ENCODE data around the gene MPP4. TPM values are rescaled to one million over a fixed set of nuclear protein-coding genes. Genes with fewer than 3 reads are reported as not detected.

The MPP4 gene
- total RNA-seq, 1 donor from 2014 or later: 0.37 TPM

DNA sequence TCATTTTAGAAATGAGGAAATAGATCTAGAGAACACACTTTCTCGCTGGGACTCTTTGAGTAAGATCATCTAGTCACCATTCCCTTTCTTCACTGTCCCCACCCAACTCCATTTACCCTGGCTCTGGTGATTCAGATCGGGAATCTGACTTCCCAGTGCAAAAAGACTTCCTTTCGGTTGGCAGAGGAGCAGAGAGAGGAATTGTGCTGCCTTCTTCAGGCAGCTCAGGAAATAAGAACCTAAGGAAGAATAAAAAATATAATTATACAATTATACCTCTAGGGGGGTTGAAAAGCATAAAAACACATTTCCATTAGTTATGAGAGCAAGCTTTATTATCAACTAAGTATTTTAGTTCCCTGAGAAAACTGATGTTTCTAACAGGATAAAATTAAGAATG, 9.3 kb upstream of the MPP4 start:
- Mint-ChIP-seq H3K9me3 (ENCODE audit: low read depth) (no peaks in the 10 kb centered on the region), H3K4me1 (ENCODE audit: low read depth) (peaks cover 8% of the 10 kb centered on the region), H3K27ac (ENCODE audit: unreplicated experiment) (no peak overlapping the region), H3K4me3 (ENCODE audit: unreplicated experiment) (no peak overlapping the region), H3K36me3 (ENCODE audit: low read depth) (peaks cover 48% of the 10 kb centered on the region), H3K27me3 (ENCODE audit: low read depth) (no peaks in the 10 kb centered on the region)
- DNase-seq (ENCODE audit: low spot score): no peak
- TF ChIP-seq, protein P1, sequence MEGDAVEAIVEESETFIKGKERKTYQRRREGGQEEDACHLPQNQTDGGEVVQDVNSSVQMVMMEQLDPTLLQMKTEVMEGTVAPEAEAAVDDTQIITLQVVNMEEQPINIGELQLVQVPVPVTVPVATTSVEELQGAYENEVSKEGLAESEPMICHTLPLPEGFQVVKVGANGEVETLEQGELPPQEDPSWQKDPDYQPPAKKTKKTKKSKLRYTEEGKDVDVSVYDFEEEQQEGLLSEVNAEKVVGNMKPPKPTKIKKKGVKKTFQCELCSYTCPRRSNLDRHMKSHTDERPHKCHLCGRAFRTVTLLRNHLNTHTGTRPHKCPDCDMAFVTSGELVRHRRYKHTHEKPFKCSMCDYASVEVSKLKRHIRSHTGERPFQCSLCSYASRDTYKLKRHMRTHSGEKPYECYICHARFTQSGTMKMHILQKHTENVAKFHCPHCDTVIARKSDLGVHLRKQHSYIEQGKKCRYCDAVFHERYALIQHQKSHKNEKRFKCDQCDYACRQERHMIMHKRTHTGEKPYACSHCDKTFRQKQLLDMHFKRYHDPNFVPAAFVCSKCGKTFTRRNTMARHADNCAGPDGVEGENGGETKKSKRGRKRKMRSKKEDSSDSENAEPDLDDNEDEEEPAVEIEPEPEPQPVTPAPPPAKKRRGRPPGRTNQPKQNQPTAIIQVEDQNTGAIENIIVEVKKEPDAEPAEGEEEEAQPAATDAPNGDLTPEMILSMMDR (IDR thresholded peaks at IDR 0.05): peak; percentile 78

DNA sequence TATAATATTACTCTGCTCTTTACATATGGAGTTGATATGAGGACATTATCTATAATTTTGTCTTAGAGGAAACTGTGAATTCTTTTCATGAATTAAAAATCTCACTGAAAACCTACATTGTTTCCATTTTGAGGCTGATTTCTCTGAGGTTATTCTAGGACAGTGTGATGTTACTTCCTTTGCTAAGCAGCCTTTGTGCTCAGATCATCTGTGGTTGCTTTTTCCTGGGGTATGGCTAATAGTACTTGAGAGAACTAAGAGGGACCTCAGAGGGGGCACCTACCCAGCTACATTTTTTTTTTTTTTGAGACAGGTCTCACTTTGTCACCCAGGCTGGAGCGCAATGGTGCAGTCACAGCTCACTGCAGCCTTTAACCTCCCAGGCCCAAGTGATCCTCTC, 8.7 kb upstream of the MPP4 start:
- Mint-ChIP-seq H3K27ac (ENCODE audit: unreplicated experiment) (no peak overlapping the region), H3K4me1 (ENCODE audit: low read depth) (peaks cover 8% of the 10 kb centered on the region), H3K36me3 (ENCODE audit: low read depth) (peaks cover 44% of the 10 kb centered on the region), H3K27me3 (ENCODE audit: low read depth) (no peaks in the 10 kb centered on the region), H3K4me3 (ENCODE audit: unreplicated experiment) (no peak overlapping the region), H3K9me3 (ENCODE audit: low read depth) (no peaks in the 10 kb centered on the region)
- TF ChIP-seq, protein P1 (IDR thresholded peaks at IDR 0.05): no peak
- no peak for DNase-seq (ENCODE audit: low spot score)

DNA sequence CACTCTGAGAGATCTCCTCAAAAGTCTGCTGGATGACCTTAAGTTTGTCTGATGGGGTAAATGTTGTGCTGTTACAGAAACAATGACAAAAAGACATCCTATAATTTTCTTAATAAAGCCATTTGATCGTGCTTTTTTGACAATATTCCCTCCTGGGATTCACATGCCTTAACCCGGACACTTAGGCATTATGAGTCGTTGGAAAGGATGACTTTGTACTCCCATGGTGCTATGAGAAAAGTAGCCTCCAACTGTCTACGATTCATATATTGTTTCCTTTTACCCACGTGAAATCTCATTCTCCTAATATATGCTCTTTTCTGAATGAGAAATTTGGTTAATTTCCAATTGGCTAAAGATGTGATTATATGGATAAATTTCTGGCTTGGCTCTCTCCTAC, 6.1 kb upstream of the MPP4 start:
- no peak overlapping the region for H3K4me3 Mint-ChIP-seq (ENCODE audit: unreplicated experiment)
- no peaks in the 10 kb centered on the region for H3K27me3 Mint-ChIP-seq (ENCODE audit: low read depth)
- H3K4me1 Mint-ChIP-seq (ENCODE audit: low read depth): peaks cover 11% of the 10 kb centered on the region
- TF ChIP-seq, protein P1 (IDR thresholded peaks at IDR 0.05): no peak
- H3K36me3 Mint-ChIP-seq (ENCODE audit: low read depth): peaks cover 37% of the 10 kb centered on the region
- no peak for DNase-seq (ENCODE audit: low spot score)
- no peaks in the 10 kb centered on the region for H3K9me3 Mint-ChIP-seq (ENCODE audit: low read depth)
- no peak overlapping the region for H3K27ac Mint-ChIP-seq (ENCODE audit: unreplicated experiment)

DNA sequence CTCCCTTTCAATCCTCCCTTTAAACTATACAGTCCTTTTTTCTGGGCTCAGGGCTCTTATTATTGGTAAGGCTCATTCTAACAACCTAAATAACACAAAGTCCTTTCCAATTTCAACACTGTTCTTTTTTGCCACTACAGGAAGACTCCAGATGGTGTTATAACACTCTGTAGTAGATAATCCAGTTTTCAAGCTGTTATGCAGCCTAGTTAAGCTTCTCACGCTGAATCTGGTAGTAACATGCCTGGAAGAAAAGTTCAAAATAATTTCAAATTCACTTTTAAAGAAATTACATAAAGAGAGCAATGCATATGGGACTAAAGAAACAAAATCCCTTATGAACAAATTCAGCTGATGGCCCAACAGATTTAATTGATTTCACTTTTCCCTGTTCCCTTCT, 3.2 kb upstream of the MPP4 start:
- Mint-ChIP-seq H3K4me3 (ENCODE audit: unreplicated experiment) (no peak overlapping the region), H3K27ac (ENCODE audit: unreplicated experiment) (no peak overlapping the region), H3K36me3 (ENCODE audit: low read depth) (peaks cover 19% of the 10 kb centered on the region), H3K4me1 (ENCODE audit: low read depth) (peaks cover 37% of the 10 kb centered on the region), H3K27me3 (ENCODE audit: low read depth) (no peaks in the 10 kb centered on the region), H3K9me3 (ENCODE audit: low read depth) (no peaks in the 10 kb centered on the region)
- TF ChIP-seq, protein P1 (IDR thresholded peaks at IDR 0.05): no peak
- DNase-seq (ENCODE audit: low spot score): no peak

DNA sequence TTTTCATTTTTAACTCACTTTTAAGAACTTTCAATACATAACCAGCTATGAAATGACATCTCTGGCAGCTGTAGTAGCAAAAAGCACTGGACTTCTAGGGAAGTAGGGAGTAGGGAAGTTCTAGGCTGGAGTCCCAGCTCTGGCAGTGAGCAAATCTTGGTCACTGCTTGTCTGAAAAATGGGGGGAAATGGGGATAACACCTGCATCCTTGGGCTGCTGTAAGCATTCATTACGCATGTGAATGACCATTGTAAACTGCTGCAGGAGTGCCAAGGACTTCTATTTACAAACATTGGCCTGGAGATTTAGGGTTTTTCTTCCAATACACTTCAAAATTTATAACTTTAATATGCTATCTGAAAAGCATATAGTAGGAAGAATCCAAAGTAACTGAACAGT, 972 bp upstream of the MPP4 start:
- no peaks in the 10 kb centered on the region for H3K27me3 Mint-ChIP-seq (ENCODE audit: low read depth)
- peaks cover 11% of the 10 kb centered on the region for H3K36me3 Mint-ChIP-seq (ENCODE audit: low read depth)
- H3K4me1 Mint-ChIP-seq (ENCODE audit: low read depth): peaks cover 43% of the 10 kb centered on the region
- DNase-seq (ENCODE audit: low spot score): no peak
- H3K4me3 Mint-ChIP-seq (ENCODE audit: unreplicated experiment): no peak overlapping the region
- TF ChIP-seq, protein P1 (IDR thresholded peaks at IDR 0.05): no peak
- no peaks in the 10 kb centered on the region for H3K9me3 Mint-ChIP-seq (ENCODE audit: low read depth)
- peak overlapping the region; percentile 37 for H3K27ac Mint-ChIP-seq (ENCODE audit: unreplicated experiment)

Measured in chondrocyte (in vitro differentiated cells).